Measurements from ENCODE around the gene SUPT6H.

DNA sequence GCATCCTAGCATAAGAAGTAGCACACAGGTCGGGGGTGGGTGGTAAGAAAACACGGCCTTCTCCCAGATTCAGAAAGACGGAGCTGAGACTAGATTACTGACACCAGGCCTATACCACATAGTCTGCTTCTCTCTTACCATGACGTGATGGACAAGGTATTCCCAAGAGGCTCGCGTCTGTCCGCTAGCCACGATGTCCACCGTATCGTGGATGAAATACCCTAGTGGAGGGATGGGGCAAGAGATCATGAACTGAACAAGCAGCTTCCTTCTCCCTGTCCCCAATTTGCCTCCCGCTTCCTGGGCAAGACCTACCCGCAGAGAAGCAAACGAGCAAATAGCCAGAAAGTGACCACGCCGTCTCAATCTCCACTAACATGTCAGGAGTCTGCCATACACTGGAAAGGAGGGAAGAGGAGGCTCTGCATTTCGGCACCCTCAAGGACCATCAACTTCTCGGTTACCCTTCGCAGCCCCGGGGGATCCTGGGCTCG is 63.2 kb downstream of the SUPT6H start:
- TF ChIP-seq POLR2AphosphoS5 (IDR thresholded peaks at IDR 0.05; ENCODE audit: low read depth, low read length) = peak; percentile 95
- peak; percentile 86 for TF ChIP-seq POLR2A (IDR thresholded peaks at IDR 0.05; ENCODE audit: low read depth, low read length)

Data from GM12892 (cell line).